ENCODE measurements around the gene ADAMTS18.

ADAMTS18 gene

GRCh38 chr16:77399546-77399945, 35.3 kb downstream of the ADAMTS18 start:
- no peak for DNase-seq (ENCODE audit: low spot score)
- no peak for TF ChIP-seq CTCF (IDR thresholded peaks at IDR 0.05; ENCODE audit: borderline replicate concordance, control extremely low read depth, extremely low read depth, insufficient read depth, missing control alignments)
- in situ Hi-C loops (cut with MboI; ENCODE audit: low sequenced_read_pairs, unreplicated experiment): no loop called here

GRCh38 chr16:77399066-77399465, 35.8 kb downstream of the ADAMTS18 start:
- in situ Hi-C loops (cut with MboI; ENCODE audit: low sequenced_read_pairs, unreplicated experiment): no loop called here
- DNase-seq (ENCODE audit: low spot score): no peak
- TF ChIP-seq CTCF (IDR thresholded peaks at IDR 0.05; ENCODE audit: borderline replicate concordance, control extremely low read depth, extremely low read depth, insufficient read depth, missing control alignments): no peak

GRCh38 chr16:77398495-77398894, 36.3 kb downstream of the ADAMTS18 start:
- no peak for TF ChIP-seq CTCF (IDR thresholded peaks at IDR 0.05; ENCODE audit: borderline replicate concordance, control extremely low read depth, extremely low read depth, insufficient read depth, missing control alignments)
- DNase-seq (ENCODE audit: low spot score): no peak
- in situ Hi-C loops (cut with MboI; ENCODE audit: low sequenced_read_pairs, unreplicated experiment): no loop called here

- DNase-seq (ENCODE audit: low spot score): no peak
- no peak for TF ChIP-seq CTCF (IDR thresholded peaks at IDR 0.05; ENCODE audit: borderline replicate concordance, control extremely low read depth, extremely low read depth, insufficient read depth, missing control alignments)
- in situ Hi-C loops (cut with MboI; ENCODE audit: low sequenced_read_pairs, unreplicated experiment): no loop called here
These were observed 38.4 kb downstream of the ADAMTS18 start for GRCh38 chr16:77396461-77396860.

- in situ Hi-C loops (cut with MboI; ENCODE audit: low sequenced_read_pairs, unreplicated experiment): no loop called here
These were observed 40.1 kb downstream of the ADAMTS18 start for GRCh38 chr16:77394699-77395098.

GRCh38 chr16:77393955-77394354, 40.9 kb downstream of the ADAMTS18 start:
- no peak for DNase-seq (ENCODE audit: low spot score)
- in situ Hi-C loops (cut with MboI; ENCODE audit: low sequenced_read_pairs, unreplicated experiment): no loop called here
- no peak for TF ChIP-seq CTCF (IDR thresholded peaks at IDR 0.05; ENCODE audit: borderline replicate concordance, control extremely low read depth, extremely low read depth, insufficient read depth, missing control alignments)

More at GRCh38 chr16:77394699-77395098, 40.1 kb downstream of the ADAMTS18 start:
- no peak for DNase-seq (ENCODE audit: low spot score)
- no peak for TF ChIP-seq CTCF (IDR thresholded peaks at IDR 0.05; ENCODE audit: borderline replicate concordance, control extremely low read depth, extremely low read depth, insufficient read depth, missing control alignments)

- in situ Hi-C loops (cut with MboI; ENCODE audit: low sequenced_read_pairs, unreplicated experiment): no loop called here
- no peak for TF ChIP-seq CTCF (IDR thresholded peaks at IDR 0.05; ENCODE audit: borderline replicate concordance, control extremely low read depth, extremely low read depth, insufficient read depth, missing control alignments)
- no peak for DNase-seq (ENCODE audit: low spot score)
These were observed 47.0 kb downstream of the ADAMTS18 start for GRCh38 chr16:77387815-77388209.
